NCI-H2081 (cell line): Measurements from ENCODE around the gene HSD17B12.

Source experiments
- DNase-seq, 2 experiments: peaks; one replicate each; lab custom pipeline; 2025; lab: John Stamatoyannopoulos, UW

The HSD17B12 gene

DNA sequence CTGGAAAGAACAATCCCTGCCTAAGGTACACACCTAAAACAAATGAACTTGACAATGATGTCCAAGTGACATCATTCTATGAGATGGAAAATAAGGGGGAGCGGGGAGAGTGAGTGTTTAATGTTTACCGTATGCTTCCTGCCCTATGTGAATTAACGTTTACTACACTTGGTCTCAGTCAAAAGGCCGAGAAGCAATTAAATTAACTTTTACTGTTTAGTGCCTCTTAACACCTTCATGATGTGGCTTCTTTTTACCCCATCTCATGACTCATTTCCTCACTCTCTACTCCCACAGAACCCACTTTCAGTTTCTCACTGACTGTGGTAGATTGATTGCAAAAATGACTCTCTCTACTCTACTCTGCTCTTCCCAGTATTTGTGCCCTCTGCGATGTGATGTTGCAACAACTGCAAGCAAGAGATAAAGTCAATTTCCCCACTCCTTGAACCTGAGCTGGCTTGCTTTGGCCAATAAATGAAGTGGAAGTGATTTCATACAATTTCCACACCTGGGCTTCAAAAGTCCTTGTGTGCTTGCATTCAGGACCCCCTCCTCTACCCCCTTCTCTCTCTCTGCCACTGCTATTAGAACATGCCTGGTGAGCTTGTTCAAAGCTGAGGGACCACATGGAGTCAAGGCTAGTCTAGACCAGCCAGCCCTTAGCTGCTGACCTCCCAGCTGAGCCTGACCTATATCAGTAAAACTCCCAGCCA, 188.5 kb downstream of the HSD17B12 start:
- peak in 1 of 2 experiments; percentile 24 for DNase-seq

DNA sequence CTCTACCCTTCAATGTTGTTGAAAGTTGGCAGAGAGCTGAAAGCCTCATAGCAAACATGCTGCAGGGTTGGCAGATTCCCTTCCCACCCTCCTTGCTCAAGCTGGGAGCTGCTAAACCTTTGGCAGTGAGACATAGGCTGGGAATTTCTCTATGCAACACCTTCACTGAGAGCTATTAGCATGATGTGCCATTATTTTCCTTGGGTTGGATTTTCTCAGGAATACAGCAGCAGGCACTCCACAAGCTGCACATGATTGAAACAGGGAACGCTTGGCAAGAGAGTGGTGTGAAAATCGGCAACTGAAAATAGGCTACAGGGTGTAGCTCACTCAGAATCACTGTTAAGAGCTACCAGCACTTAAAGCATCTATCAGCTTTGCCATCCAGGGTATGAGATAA, 190.5 kb downstream of the HSD17B12 start:
- no peak for DNase-seq

DNA sequence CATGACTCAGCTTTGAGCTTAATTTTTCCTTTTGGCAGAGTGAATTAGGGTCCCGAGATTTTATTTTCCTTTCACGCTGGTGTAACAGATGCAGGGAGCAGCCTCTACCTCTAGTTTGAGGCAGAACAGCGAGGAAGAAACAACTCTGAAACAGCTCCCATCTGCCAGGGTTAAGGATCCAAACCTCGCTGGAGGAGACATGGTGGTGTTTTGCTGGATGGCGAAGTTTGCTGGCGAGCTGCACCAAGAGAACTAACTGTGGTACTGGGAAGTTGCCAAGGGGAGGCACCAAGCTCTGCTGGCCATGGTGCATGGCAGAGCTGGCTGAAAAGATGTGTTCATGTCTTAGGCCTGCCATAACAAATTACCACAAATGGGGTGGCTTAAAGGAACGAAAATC, 192.5 kb downstream of the HSD17B12 start:
- no peak for DNase-seq

DNA sequence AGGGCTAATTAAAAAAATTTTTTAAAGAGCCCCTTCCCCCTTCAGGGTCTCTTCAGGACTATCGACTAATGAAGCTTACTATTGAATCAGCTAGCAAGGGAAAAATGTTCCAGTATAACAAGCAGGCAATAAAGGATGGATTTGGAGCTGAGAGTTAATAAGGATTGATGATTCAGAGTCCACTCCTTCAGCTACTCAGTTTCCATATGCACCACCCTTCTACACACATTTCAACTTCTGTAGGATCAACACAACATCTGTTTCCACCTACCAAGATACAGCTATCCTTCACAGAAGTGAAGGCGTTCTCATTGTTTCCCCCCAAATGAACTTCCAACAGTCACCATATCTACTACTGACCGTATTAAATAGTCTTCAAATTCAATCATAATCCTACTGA, 193.5 kb downstream of the HSD17B12 start:
- DNase-seq = no peak

DNA sequence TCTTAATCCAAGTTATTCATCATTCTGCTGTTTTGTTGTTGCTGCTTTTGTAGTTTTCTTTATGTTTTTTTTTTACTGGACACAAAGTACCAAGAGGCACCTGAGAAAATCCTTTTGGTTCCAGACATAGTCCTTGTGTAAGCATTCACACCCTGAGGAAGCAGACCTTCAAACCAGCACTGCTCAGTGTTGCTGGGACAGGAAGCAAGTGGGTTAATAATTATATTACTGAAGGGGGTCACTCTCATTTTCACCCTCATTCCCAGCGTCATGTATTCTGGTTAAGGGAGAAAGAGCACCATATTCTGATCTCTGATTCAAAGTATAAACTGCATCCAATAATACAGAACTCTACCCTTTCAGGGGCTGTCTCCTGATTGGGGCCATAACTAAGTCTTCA, 194.2 kb downstream of the HSD17B12 start:
- no peak for DNase-seq

DNA sequence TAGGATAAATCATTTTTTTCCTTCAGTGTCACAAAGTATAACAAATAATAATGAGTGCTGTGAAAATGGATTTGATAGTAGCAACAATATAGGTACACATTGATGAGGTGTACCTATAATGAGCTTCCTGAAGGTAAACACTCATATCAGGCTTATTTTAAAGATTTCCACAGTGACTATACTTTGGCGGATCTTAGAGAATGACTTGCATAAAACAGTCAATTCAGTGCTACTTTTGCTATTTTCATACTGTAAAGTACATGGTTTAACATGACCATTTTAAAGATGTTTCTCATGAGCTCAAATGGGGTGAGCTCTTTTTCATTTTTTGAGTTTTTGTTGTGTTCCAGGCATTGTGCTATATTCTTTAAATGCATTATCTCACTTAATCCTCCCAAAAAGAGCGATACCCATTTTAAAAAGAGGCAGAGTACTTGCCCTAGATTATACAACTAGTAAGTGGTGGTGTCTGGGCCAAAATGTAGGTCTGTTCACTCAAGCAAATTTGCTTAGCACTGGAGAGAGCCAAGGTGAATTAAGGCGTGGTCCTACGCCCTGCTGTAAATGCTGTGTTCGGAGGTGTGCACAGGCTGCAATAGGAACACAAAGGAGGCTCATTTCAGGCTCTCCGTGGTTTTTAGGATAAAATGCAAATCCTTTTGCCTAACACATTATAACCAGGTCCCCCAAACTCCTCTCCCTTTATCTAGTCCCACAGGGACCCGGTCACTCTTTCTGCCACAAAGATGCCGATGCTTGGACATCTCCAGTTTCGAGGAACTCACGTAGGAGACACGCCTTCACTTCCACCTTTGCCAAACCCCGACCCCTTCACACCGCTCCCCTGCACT, 199.5 kb downstream of the HSD17B12 start:
- peak in 1 of 2 experiments; percentile 31 for DNase-seq

DNA sequence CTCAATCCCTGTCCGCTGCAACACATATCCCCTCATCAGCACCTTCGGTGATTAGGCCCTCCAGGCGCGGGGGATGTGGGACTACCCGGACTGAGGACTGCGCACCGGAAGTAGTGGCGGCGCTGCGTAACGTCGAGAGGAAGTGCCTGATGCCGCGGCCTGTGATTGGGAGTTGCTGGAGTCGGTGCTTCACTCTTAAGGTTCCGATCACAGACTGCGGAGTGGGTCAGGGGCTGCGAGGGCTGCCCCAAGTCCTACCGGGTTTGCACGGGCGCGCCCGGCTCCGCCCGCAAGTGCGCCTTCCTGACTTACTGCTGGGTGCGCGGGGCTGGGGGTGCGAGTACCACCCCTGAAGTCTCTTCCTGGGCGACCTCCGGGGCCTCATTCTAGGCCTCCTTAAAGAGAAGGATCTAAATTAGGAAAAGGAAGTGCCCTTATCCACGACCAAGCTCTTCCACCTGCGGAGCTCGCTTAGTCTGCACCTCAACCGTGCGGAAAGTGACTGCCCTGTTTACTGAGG, 200.2 kb downstream of the HSD17B12 start, which contains the start of gene ALKBH3:
ALKBH3 (plus strand) TSS at position 192 of the 520 bp plus-strand sequence. CDS start 1,822 bp downstream, outside the sequence.
- peak; percentile 97 to 98 for DNase-seq

DNA sequence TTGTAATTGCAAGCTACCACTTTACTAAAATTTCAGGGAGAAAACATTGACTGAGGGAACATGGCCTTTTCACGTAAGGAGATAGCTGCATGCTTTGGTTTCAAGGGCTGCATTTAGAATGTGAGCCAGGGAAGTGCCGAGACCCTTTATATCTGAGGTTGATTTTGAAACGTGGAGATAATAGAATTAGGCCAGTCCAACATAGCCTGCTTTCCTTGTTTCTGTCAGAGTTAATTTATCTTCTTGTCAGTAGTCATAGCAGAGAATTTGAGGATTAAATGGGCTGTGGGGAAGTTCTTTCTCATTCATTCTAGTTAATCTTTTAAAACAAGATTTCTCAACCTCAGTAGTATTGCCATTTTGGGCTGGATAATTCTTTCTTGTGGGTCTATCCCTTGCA, 212.3 kb downstream of the HSD17B12 start:
- no peak for DNase-seq

DNA sequence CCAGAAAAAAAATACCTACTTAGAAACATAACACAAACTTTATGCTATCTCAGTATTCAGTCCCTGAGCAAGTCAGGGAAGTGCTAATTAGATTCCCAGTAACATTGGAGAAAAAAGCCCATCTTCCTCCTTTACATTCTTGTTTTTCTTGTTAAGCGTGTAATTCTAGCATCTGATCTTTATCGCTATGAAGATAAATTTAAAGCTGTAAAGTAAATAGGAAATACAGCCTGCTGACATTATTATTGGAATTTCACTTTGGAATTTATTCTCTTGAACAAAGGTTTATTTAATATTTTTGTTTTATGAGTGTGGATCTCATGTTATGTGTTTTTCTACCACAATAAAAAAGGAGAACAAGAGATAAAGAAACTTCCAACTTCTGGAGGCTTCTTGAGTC, 214.0 kb downstream of the HSD17B12 start:
- no peak for DNase-seq

DNA sequence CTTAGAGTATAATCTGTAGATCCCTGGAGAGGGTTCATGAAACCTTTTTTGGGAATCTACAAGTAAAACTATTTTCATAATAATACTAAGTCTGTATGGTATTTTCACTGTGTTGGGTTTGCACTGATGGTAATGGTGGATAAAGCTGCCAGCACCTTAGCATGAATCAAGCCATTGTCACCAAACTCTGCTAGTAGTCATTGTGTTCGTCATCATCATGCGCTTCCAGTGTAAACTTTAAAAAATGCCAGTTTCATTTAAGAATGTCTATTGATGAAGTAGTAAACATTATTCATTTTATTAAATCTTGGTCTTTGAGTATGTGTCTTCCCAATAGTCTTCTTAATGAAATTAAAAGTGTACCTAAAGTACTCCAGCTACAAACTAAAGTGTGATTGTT, 215.1 kb downstream of the HSD17B12 start:
- DNase-seq = no peak

DNA sequence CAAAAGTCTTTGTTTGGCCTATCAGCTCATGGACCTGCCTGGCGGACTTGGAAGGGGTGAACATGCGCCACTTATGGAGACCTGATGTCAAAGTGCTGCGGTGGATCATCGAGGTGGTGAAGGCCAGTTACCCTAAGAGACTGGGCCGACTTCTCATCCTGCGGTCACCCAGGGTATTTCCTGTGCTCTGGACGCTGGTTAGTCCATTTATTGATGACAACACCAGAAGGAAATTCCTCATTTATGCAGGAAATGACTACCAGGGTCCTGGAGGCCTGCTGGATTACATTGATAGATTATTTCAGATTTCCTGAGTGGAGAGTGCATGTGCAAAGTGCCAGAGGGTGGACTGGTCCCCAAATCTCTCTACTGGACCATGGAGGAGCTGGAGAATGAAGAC, 218.0 kb downstream of the HSD17B12 start:
- no peak for DNase-seq

DNA sequence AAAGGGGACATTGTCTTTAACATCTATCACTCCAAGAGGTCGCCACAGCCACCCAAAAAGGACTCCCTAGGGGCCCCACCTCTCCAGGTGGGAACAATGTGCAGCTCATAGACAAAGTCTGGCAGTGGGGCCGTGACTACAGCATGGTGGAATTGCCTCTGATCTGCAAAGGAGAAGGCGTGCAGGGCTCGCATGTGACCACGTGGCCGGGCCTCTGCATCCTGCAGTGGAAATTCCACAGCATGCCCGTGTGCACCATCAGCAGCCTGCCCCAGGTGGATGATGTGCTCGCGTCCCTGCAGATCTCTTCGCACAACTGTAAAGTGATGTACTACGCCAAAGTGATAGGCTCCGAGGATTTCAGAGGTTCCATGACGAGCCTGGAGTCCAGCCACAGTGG, 218.6 kb downstream of the HSD17B12 start:
- no peak for DNase-seq

DNA sequence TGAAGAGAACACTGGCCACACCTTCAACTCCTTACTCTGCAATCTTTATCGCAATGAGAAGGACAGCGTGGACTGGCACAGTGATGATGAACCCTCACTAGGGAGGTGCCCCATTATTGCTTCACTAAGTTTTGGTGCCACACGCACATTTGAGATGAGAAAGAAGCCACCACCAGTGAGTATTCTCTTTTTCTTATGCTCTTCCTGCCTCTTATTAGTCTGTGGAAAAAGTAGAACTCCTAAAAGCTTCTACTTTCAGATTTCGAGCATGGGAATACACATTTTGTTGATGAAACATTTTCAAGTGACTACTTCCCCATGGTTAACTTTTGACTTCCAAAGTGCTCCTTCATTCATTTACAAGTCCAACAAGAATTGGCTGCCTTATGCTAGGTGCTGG, 221.0 kb downstream of the HSD17B12 start:
- no peak for DNase-seq

DNA sequence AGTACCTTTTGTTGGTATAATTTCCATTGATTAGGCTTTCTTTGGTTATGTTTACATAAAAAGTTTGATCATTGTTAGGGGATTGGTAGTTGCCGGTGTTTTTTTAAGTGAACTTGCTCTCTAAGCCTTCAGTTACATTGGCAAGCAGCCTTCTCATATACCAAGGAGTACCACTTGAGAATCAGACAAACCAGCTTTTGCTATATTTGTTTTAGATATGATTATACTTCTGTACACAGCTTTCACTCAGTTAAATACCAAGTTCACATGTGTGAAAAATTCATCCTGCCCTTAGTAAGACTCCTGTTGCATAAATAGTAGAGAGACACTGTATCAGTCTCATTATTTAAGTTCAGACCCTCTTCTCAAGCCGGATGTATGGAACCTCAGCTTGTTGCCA, 222.5 kb downstream of the HSD17B12 start:
- DNase-seq = no peak

DNA sequence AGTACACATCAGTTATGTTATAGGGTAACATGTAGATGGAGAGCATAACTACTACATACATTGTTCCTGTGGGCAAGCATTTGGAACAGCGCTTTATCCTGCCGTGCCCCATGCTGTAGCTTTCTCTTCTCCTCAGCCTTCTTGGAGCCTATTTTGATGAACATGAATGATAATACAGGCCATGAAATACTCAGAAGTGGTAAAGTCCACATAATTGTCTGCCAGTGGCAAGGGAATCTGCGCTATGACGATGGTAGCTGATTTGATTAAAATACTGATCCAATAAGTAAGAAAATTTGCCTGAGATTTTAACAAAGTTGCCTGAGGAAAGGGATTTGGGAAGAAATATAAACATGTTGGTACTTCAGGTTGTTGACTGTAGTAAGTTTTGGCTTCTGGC, 223.4 kb downstream of the HSD17B12 start:
- no peak for DNase-seq

DNA sequence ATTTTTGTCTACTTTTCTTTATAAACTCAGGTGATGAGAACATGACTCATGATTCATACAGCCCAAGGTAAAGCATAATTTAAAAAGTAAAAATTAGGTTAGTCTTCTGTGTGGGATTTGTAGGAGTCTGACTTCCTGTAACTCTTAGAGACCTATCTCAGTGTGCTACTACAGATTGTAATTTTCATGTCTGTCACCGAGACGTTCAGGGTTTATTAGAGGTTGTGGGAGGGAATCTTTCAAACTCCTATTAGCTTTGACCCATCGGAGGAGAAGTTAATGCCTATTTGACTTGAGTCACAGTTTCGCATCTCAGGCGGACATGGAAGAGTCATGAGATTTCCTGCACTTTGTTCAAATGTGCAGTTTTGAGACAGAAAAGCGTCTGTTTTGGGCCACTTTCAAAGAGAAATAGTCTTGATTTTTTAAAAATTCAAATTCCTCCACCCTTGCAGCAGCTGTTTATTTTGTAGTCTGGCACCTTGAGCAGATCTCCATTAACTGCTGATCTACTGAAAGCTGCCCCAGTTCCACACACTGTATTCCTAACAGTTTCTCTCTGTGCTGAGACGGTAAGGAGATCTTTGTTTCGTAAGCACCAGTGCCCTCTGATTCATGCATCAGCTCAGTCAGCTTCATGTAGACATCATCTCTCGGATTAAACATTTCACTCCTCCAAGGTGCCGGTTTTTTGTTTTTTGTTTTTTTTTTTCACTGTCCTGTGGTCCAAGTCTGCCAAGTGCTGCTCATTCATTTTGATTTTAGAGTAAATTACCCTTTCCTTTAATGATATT, 224.4 kb downstream of the HSD17B12 start:
- no peak for DNase-seq

DNA sequence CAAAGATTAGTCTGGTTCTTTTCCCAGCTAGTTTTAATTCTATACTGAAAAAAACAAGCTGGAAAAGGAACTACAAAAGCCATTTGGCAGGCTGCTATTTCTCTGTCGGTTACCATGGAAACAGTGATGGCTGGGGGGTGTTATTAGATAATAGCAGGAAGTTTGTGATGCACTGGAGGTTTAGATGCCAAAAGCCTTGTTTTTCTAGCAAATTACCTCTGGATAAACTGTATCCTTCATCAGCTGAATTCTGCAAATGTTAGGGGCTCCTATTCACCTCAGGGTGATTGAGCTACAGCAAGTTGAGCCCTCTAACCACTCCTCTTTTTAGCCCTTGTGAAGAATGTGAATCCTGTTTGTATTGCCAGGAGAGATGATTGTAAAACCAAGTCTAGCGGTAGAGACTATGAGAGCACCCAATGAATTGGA, 225.3 kb downstream of the HSD17B12 start:
- peak; percentile 67 to 73 for DNase-seq
